Breast epithelium (tissue), 4 donors: ENCODE data around the gene MTARC2. TPM values are rescaled to one million over a fixed set of nuclear protein-coding genes. Genes with fewer than 3 reads are reported as not detected.
"Not testable (repeated sequence)": the region's sequence is repeated elsewhere in the genome, so short reads cannot be mapped to it uniquely, and the experiment has no call there.

Experiments
- DNase-seq, 2 donors: peaks; one replicate each; pipeline ENCODE4 v3.0.0-alpha.2; 2019; ENCODE audit warnings: low spot score in 2 of 2
- H3K27ac ChIP-seq, 2 donors: fragments of 200-600 bp; sonication (generic) in 1 of 2; one replicate each; pipeline ENCODE4 v1.5.1; 2016 to 2019; ENCODE audit warnings: mild to moderate bottlenecking in 1 of 2
- H3K27me3 ChIP-seq, 2 donors: fragments of 200-600 bp; sonication (generic) in 1 of 2; one replicate each; pipeline versions ENCODE4 v1.5.1 to v1.6.0; 2017 to 2019; ENCODE audit warnings: control low read depth in 1 of 2, mild to moderate bottlenecking in 1 of 2
- H3K36me3 ChIP-seq: fragments of 200-600 bp; one replicate; pipeline ENCODE4 v1.5.1; 2019
- H3K4me1 ChIP-seq, 2 donors: fragments of 200-600 bp; sonication (generic); one replicate each; pipeline ENCODE4 v1.5.1; 2016 to 2019; ENCODE audit warnings: control low read depth in 1 of 2
- H3K4me3 ChIP-seq, 3 donors: fragments of 200-600 bp; sonication (generic); 1 replicate in 2 of 3; 2 replicates in 1 of 3; pipeline ENCODE4 v1.5.1; 2016 to 2019; ENCODE audit warnings: mild to moderate bottlenecking in 3 of 3, moderate library complexity in 2 of 3
- H3K9me3 ChIP-seq, 2 donors: fragments of 200-600 bp; sonication (generic) in 1 of 2; one replicate each; pipeline ENCODE4 v1.5.1; 2016 to 2019; ENCODE audit warnings: control low read depth in 1 of 2
- POLR2A ChIP-seq: fragments of 450-650 bp; IDR thresholded peaks from one replicate; pipeline ENCODE4 v1.6.1; 2016; ENCODE audit warnings: antibody characterized with exemption, mild to moderate bottlenecking, moderate library complexity
- POLR2AphosphoS5 ChIP-seq, 3 donors: sonication (generic); formaldehyde crosslinking; IDR thresholded peaks; one replicate each; pipeline ENCODE4 v1.6.1; 2017; ENCODE audit warnings: antibody characterized with exemption in 3 of 3
- intact Hi-C: fragments of 100-400 bp; cut with DNase I; formaldehyde crosslinking; loops from one replicate; pipeline ENCODE4 v1.15.1; 2023; ENCODE audit warnings: low total_unique reads
- total RNA-seq, 3 donors: library from RNA; depleted of rRNA; stranded (reverse); fragments of >200 nt; gene quantifications; one replicate each; pipeline ENCODE4 v1.1.0, GENCODE V29; 2016
- TF ChIP-seq, protein P1 (sequence below), 3 donors: fragments of 450-650 bp; IDR thresholded peaks; one replicate each; pipeline ENCODE4 v1.5.1; 2016 to 2017; ENCODE audit warnings: antibody characterized with exemption in 3 of 3, mild to moderate bottlenecking in 3 of 3, moderate library complexity in 3 of 3

The MTARC2 gene
- total RNA-seq, 3 donors from 2014 or later, result 11.7 to 18.4 (median 15.8) TPM

DNA sequence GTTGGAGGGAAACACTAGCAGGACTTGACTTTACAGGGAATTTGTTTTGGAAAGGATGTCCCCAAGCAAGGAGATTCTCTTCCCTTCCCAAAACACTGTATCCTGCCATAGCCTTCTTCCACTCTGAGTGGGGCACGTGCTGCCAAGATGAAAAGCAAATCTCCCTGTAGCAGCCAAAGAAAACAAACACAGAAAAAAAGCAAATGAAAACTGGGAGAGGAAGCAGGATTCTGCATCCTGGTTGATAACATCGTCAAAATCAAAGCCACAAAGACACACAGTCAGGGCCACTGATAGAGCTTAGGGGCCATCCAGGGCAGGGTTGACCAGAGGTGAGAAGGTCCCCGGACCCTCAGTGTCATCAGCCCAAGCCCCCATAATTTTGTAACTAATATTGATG lies 16.0 kb upstream of the MTARC2 start:
- H3K27me3 ChIP-seq, result no peaks in the 10 kb centered on the region
- intact Hi-C loops, result loop anchor here (5.0 kb wide), 1 partner anchor 40 kb away; the partner anchor contains the start of gene C1orf115
- TF ChIP-seq POLR2A, result no peak
- TF ChIP-seq, protein P1, sequence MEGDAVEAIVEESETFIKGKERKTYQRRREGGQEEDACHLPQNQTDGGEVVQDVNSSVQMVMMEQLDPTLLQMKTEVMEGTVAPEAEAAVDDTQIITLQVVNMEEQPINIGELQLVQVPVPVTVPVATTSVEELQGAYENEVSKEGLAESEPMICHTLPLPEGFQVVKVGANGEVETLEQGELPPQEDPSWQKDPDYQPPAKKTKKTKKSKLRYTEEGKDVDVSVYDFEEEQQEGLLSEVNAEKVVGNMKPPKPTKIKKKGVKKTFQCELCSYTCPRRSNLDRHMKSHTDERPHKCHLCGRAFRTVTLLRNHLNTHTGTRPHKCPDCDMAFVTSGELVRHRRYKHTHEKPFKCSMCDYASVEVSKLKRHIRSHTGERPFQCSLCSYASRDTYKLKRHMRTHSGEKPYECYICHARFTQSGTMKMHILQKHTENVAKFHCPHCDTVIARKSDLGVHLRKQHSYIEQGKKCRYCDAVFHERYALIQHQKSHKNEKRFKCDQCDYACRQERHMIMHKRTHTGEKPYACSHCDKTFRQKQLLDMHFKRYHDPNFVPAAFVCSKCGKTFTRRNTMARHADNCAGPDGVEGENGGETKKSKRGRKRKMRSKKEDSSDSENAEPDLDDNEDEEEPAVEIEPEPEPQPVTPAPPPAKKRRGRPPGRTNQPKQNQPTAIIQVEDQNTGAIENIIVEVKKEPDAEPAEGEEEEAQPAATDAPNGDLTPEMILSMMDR (IDR thresholded peaks at IDR 0.05), result no peak
- no peak for TF ChIP-seq POLR2AphosphoS5 (IDR thresholded peaks at IDR 0.05)
- no peak for DNase-seq
- H3K27ac ChIP-seq, result peak overlapping the region; percentile 72 to 90
- H3K4me3 ChIP-seq, result peak overlapping the region in 1 of 3 donors; percentile 59
- H3K9me3 ChIP-seq, result no peaks in the 10 kb centered on the region
- H3K36me3 ChIP-seq, result no peaks in the 10 kb centered on the region
- no peaks in the 10 kb centered on the region for H3K4me1 ChIP-seq

DNA sequence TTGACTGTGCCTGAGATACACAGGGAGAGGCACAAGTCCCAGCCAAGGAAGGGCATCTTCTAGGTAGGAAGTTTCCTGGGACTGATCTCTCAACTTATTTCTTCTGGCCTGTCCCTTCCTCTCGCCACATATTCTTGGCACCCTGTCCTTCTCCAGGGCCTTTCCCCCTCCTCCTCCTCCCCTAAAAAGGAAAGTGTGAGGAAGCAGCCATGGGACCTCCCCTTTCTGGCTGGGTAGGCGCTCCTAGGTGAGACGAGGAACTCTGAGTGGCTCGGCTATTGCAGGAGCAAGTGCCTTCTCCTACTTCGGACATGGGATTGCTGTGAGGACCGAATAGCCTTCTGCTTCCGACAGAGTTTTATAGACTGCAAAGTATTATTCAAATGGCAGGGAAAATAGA lies 15.5 kb upstream of the MTARC2 start:
- no peak for DNase-seq
- no peaks in the 10 kb centered on the region for H3K9me3 ChIP-seq
- intact Hi-C loops, result loop anchor here (5.0 kb wide), 1 partner anchor 40 kb away; the partner anchor contains the start of gene C1orf115
- no peaks in the 10 kb centered on the region for H3K36me3 ChIP-seq
- TF ChIP-seq POLR2A (no peak), POLR2AphosphoS5 (IDR thresholded peaks at IDR 0.05) (no peak)
- TF ChIP-seq, protein P1 (IDR thresholded peaks at IDR 0.05), result no peak
- H3K4me1 ChIP-seq, result no peaks in the 10 kb centered on the region
- peak overlapping the region; percentile 11 to 59 (median 32) for H3K4me3 ChIP-seq
- no peaks in the 10 kb centered on the region for H3K27me3 ChIP-seq
- H3K27ac ChIP-seq, result peak overlapping the region; percentile 72 to 90

GRCh38 chr1:220733086-220733601 lies 15.0 kb upstream of the MTARC2 start:
- Histone ChIP-seq H3K27ac (peak overlapping the region; percentile 72 to 90), H3K9me3 (no peaks in the 10 kb centered on the region), H3K4me3 (peak overlapping the region; percentile 15 to 59 (median 32)), H3K36me3 (no peaks in the 10 kb centered on the region), H3K4me1 (no peaks in the 10 kb centered on the region), H3K27me3 (no peaks in the 10 kb centered on the region)
- peak; percentile 47 to 78 for DNase-seq
- TF ChIP-seq POLR2AphosphoS5 (IDR thresholded peaks at IDR 0.05) (peak in 2 of 3 donors; percentile 24 to 56), POLR2A (no peak)
- TF ChIP-seq, protein P1 (IDR thresholded peaks at IDR 0.05), result peak; percentile 82 to 89 (median 87)
- intact Hi-C loops, result loop anchor here (5.0 kb wide), 1 partner anchor 41 kb away; the partner anchor contains the start of gene C1orf115

DNA sequence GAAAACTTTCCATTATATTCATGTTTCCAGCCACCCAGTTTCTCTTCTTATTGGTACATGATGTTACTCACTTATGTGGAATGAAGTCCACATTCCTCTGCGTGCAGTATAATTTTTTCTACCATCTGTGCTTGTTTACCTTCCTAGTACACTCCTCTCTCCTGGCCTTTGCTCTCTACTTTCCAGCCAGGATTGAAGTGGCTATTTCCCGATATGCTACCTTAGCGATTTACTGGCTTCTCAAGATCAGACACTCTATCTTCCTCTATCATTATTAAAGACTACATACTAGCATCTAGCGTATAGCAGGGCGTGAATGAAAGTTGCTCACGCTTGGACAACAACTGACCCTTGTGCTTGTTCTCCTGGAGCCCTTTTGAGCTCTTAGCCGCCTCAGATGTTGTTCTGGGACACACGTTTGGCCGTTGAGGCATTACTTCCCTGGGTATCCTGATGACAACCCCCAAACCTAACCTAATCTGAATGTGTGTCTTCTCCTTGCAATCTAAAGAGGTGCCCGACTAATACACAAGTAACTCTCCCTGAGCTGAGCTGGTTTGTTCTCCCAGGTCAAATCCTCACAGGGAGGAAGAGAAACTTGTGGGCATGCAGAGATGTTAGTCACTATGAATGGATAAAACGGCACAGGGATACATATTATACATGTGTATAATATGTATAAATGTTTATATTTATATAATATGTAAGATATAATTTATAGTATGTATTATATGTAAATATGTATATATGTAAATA lies 13.4 kb upstream of the MTARC2 start:
- Histone ChIP-seq H3K36me3 (no peaks in the 10 kb centered on the region), H3K27ac (peak overlapping the region in 1 of 2 donors; percentile 21), H3K9me3 (no peaks in the 10 kb centered on the region), H3K4me1 (no peaks in the 10 kb centered on the region), H3K27me3 (no peaks in the 10 kb centered on the region), H3K4me3 (no peak overlapping the region)
- no peak for DNase-seq
- TF ChIP-seq, protein P1 (IDR thresholded peaks at IDR 0.05), result no peak
- TF ChIP-seq POLR2AphosphoS5 (IDR thresholded peaks at IDR 0.05) (no peak), POLR2A (no peak)
- intact Hi-C loops, result loop anchor here (5.0 kb wide), 1 partner anchor 42 kb away; the partner anchor contains the start of gene C1orf115

DNA sequence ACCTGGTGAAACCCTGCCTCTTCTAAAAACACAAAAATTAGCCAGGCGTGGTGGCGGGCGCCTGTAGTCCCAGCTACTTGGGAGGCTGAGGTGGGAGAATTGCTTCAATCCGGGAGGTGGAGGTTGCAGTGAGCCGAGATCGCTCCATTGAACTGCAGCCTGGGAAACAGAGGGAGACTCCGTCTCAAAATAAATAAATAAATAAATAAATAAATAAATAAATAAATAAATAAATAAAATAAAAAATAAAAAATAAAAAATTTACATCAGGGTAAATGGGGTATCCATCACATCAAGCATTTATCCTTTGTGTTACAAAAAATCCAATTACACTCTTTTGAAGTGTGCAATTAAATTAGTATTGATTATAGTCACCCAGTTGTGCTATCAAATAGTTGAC lies 11.8 kb upstream of the MTARC2 start:
- H3K4me3 ChIP-seq, intact Hi-C loops, H3K4me1 ChIP-seq, H3K27me3 ChIP-seq, H3K36me3 ChIP-seq, H3K9me3 ChIP-seq, H3K27ac ChIP-seq, DNase-seq: not testable (repeated sequence)
